GM12801 (cell line): ENCODE results near the gene CAMK2A.

Experiments
- TF ChIP-seq, protein P1 (sequence below): IDR thresholded peaks from one replicate; pipeline ENCODE4 v1.5.1; 2011; ENCODE audit warnings: control low read depth; ENCODE audit not compliant: insufficient read length; ENCODE audit errors: extremely low read depth

CAMK2A gene

DNA sequence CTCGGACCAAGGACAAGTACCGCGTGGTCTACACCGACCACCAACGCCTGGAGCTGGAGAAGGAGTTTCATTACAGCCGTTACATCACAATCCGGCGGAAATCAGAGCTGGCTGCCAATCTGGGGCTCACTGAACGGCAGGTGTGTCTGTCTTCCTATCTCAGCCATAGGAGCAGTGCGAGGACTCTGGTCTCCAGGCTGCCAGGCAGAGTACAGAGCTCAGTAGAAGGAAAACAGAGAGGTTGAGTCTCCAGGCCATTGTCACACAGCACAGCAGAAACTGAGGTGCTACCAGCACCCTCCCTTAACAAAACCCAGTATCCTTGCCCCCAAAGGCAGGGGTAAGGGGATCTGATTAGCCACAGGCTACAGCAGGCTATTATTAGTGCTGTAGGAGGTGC lies 106.8 kb downstream of the CAMK2A start:
- TF ChIP-seq, protein P1, sequence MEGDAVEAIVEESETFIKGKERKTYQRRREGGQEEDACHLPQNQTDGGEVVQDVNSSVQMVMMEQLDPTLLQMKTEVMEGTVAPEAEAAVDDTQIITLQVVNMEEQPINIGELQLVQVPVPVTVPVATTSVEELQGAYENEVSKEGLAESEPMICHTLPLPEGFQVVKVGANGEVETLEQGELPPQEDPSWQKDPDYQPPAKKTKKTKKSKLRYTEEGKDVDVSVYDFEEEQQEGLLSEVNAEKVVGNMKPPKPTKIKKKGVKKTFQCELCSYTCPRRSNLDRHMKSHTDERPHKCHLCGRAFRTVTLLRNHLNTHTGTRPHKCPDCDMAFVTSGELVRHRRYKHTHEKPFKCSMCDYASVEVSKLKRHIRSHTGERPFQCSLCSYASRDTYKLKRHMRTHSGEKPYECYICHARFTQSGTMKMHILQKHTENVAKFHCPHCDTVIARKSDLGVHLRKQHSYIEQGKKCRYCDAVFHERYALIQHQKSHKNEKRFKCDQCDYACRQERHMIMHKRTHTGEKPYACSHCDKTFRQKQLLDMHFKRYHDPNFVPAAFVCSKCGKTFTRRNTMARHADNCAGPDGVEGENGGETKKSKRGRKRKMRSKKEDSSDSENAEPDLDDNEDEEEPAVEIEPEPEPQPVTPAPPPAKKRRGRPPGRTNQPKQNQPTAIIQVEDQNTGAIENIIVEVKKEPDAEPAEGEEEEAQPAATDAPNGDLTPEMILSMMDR: no peak

DNA sequence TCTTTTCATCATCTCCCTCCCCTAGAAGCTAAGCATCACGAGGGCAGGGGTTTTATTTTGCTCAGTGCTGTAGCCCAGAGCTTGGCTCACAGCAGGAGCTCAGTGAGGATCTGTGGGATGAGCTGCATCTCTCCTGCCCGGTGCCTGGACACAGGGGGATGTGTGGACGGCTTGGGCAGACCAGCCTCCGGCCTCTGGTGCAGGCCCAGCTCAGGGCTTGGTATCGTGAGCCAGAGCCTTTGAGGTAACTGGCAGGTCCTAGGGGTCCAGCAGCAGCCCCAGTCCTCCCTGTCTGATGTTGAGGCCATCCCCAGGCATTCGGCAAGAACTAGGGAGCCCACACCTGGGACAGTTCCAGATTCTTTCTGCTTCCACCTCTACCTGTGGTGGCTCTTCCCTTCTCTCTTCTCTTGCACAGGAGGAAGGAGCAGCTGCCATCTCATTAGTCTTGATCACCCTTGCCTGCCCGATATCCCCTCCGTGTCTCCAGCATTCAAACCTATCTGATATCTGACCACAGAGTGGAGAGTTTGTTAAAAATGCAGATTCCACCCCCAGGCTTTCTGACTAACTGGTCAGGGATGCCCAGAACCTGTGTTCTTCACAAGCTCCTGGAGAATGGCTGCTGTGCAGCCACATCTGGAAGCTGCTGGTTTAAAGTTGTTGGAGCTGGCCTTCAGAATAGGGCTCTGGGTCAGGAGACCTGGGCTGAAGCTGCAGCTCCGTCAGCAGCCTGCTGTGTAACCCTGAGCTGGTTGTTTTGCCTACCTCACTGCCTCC lies 107.6 kb downstream of the CAMK2A start:
- TF ChIP-seq, protein P1: no peak

DNA sequence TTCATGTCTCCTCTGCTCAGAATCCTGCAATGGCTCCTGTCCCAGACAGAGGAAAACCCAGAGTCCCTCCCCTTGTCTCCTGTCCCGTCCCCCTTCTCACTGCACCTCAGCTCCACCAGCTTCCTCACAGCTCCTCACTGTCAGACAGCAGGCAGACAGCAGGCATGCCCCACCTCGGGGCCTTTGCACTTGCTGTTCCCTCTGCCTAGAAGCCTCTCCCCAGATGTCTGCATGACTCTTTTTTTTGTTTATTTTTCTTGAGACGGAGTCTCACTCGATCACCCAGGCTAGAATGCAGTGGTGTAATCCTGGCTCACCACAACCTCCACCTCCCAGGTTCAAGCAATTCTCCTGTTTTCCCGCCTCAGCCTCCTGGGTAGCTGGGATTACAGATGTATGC lies 108.5 kb downstream of the CAMK2A start:
- TF ChIP-seq, protein P1: no peak

DNA sequence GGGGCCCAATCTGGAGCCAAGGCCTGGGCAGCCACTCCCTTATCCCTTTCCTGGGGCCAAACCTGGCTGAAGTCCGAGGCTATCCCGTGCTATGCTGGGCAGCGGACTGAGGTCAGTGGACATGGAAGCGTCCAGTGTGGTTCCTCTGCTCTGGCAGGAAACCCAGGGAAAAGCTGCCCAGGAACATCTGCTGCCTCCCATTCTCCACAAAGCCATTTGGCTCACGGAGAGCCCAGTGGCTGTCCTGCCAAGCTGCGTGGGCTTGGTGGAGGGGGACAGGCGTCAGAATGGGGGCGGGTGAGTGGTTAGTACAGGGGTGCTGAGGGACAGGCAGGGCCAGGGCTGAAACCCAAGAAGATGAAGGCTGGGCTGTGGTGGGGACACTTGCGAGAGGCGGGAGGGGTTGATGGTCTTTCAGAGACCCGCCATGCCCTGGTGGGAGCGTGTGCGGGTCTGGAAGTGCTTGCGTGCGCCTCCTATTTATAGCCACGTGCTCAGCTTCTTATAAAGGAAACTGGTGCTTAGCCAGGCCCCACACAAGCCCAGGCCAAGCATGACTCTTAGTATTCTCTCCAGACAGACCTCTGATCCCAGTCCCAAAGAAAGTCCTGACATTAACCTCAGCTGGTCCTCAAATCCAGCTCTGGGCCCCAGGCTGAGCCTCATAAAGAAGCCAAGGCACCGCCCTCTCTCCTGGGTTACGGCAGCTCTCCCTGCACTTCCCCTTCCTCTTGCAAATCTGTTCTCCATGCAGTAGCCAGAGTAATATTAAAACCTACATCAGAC lies 109.1 kb downstream of the CAMK2A start:
- TF ChIP-seq, protein P1: no peak

DNA sequence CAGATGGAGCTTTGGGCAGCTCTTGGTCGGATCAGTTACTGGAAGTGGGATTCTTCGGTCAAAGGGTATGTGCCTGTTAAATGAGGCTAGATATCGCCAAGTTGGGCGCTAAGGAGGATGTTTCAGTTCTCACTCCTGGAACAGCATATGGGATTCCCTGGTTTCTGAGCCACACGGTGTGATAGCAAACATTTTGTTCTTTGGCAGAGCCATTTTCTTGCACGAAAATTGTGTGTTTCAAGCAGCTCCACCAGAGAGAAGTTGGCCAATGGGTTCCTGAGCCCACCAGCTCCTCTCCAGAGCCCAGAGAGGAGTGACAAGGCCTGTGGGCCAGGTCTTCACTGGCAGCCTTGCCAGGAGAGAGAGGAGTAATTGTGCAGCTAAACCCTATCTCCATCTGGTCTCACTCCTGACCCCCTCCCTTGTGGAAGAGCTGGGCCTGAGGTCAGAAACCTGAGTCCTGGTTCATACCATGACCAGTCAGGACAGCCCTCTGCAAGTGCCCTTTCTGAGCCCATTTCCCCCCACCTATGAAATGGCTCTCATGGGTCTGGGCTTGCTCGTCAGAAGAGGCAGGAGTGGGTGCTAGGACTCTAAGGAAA lies 110.5 kb downstream of the CAMK2A start:
- TF ChIP-seq, protein P1: no peak

DNA sequence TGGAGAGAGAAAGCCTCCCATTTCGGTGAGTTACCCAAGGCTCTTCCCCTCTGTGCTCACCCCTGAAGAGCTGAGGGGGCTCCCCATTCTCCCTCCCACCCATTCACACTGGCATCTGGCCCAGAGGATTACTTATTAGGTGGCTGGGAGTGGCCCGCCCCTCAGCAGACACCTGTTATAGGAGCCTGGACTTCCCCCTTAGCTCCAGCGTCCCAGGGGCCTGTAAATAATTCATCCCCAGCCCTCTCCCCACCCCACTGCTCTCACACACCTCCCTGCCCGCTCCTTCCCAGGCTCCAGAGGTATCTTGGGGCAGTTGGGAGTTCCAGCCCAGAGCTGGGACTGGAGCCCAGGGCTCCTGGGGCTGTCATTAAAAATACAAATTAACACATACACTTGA lies 111.3 kb downstream of the CAMK2A start:
- TF ChIP-seq, protein P1: no peak

DNA sequence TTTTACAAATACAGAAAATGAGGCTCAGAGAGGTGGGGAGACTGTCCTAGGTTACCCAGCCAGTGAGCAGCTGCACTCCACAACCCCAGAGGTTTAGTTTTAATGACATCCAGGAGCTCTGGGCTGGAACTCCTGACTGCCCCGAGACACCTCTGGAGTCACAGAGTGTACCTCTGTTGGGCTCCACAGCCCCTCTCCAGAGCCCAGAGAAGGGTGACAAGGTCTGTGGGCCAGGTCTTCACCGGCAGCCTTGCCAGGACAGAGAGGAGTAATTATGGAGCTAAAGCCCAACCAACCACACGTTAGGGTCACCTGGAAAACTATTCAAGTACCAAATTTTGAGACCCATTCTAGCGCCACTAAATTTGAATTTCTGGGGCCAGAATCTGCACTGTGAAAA lies 111.9 kb downstream of the CAMK2A start:
- TF ChIP-seq, protein P1: no peak
